GM10847 (cell line): ENCODE results near the gene RGL3.

Experiments used
- POLR2A ChIP-seq: IDR thresholded peaks from 2 replicates; pipeline ENCODE4 v1.6.1; 2011; ENCODE audit not compliant: insufficient read length; ENCODE audit errors: extremely low read depth

RGL3 gene, protein sequence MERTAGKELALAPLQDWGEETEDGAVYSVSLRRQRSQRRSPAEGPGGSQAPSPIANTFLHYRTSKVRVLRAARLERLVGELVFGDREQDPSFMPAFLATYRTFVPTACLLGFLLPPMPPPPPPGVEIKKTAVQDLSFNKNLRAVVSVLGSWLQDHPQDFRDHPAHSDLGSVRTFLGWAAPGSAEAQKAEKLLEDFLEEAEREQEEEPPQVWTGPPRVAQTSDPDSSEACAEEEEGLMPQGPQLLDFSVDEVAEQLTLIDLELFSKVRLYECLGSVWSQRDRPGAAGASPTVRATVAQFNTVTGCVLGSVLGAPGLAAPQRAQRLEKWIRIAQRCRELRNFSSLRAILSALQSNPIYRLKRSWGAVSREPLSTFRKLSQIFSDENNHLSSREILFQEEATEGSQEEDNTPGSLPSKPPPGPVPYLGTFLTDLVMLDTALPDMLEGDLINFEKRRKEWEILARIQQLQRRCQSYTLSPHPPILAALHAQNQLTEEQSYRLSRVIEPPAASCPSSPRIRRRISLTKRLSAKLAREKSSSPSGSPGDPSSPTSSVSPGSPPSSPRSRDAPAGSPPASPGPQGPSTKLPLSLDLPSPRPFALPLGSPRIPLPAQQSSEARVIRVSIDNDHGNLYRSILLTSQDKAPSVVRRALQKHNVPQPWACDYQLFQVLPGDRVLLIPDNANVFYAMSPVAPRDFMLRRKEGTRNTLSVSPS

DNA sequence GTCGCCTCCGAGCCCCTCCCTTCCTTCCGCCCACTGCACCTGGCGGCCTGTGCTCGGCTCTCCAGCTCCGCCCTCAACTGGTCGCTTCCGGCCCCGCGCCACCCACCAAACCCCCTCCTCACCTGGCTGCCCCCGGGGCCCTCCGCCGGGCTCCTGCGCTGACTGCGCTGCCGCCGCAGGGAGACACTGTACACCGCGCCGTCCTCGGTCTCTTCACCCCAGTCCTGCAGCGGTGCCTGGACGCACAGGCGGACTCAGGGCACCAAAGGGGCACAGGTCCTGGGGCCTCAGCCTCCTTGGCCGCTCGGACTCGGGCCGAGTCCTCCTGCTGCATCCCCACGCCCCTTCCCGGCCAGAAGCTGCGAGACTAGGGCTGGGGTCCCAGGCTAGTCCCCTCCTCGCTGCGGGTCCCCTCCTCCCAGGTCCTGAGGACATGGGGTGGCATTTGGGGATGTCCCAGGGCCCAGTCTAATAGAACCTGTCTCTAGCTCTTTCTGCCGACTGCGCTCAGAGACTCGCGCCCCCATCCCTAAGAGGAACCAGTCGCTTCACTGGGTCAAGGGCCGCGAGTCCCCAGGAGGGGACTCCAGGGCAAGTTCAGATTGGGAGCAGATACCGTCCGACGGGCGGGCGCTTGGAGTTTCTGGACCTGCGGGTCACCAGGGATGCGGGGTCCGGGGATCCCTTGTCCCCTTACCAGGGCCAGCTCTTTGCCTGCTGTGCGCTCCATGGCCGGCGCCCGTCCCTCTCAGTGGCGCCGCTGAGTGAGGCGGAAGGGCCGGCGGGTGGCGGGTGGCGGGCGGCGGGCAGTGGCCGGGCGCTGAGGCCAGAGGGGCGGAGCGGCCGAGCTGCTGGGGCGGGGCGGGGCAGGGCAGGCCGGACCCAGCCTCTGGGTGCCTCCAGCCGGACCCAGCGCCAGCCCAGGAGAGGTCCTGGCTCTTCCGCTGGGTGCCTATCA lies at the start of gene RGL3:
Gene RGL3 (minus strand): TSS at position 766 of the 958 bp plus-strand sequence. CDS start 36 bp downstream, at position 730.
- no peak for TF ChIP-seq POLR2A

DNA sequence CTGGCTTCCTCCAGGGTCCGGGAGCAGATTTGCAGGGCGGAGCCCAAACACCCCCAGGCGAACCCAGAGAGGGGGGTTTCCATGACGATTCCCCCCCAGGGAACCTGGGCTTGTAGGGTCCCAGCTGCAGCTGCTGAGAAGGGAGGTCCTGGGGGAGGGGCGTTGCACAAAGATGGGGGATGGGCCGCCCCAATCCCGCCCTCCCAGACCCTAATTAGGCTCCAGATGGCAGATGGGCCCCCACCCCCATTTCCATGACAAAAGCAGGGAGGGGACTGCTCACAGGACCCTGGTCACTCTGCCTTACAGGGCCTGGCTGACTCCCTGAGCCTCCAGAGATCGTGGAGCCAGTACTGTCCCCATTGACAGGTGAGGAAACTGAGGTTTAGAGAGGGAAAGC lies 46.5 kb upstream of the RGL3 start:
- no peak for TF ChIP-seq POLR2A

DNA sequence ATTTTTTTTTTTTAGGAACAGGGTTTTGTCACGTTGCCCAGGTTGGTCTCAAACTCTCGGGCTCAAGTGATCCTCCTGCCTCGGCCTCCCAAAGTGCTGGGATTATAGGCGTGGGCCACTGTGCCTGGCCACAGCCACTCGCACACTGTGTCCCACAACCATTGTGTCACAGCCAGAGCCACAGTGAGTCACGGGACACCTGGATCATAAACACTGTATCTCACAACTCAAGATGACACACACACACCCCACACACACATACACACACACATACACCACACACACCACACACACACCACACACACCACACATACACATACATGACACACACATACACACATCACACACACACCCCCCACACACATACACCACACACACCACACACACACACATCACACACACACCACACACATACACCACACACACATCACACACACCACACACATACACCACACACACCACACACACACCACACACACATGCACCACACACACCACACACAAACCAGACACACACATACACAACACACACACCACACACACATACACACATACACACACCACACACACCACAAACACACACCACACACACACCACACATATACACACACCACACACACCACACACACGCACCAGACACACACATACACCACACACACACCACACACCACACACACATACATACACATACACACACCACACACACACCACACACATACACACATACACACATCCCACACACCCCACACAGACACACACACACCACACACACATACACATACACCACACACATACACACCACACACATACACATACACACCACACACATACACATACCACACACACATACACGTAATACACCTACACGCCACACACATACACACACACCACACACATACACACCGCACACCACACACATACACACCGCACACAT lies 45.5 kb upstream of the RGL3 start:
- TF ChIP-seq POLR2A, result no peak

DNA sequence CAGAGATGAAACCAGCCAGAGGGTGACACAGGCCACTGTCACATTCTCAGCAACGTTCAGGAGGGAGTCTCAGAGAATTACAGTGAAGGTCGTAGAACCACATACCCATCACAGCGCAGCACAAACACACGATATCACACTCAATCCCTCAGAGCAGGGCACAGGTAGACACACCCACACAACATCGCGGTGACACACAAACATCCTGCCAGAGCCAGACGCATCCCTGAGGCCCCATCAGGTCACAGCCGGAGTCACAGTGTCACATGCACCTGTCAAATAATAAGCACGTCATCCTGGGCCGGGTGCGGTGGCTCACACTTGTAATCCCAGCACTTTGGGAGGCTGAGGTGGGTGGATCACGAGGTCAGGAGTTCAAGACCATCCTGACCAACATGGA lies 44.3 kb upstream of the RGL3 start:
- TF ChIP-seq POLR2A, result no peak

DNA sequence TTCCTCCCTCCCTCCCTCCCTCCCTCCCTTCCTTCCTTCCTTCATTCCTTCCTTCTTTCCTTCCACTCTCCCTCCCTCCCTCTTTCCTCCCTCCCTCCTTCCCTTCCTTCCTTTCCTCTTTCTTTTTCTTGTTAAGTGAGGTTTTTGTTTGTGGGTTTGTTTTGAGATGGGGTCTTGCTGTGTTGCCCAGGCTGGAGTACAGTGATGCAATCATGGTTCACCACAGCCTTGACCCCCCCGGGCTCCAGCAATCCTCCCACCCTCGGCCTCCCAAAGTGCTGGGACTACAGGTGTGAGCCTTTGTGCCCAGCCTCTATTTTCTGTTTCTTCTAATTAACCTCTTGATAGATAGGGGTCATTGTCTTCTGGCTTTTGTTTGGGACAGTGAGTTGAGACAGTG lies 42.3 kb upstream of the RGL3 start:
- no peak for TF ChIP-seq POLR2A

- no peak for TF ChIP-seq POLR2A
Measured at GRCh38 chr19:11460207-11460606, 41.1 kb upstream of the RGL3 start.

DNA sequence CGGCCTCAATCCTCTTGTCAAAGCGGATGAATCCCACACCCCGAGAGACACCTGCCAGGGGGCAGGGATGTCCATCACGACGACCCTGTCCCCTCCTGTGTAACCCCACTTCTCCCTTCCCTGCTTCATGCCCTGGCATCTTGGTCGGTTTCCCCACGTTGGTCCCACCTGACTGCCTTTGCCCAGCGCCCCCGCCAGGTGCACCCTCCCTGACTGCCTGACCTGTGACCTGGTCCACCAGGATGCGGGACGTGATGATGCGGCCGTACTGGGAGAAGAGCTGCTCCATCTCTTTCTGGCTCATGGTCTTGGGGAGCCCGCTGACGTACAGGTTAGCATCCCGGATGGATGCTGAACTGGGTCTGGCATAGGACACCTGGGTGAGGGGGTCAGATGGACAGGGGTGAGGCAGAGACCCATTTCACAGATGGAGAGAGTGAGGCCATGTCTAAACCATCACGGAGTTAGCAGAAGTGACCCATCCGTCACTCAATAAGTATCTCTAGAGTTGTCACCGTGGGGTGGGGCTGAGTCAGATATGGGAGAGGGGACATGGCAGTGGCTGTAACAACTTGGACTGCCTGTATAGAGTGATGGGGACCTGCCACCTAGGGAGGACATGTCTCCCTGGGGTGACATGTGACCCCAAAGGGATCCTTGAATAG lies 39.3 kb upstream of the RGL3 start:
- TF ChIP-seq POLR2A, result no peak

- no peak for TF ChIP-seq POLR2A
Measured at GRCh38 chr19:11457831-11458230, 38.7 kb upstream of the RGL3 start.

- no peak for TF ChIP-seq POLR2A
Measured at GRCh38 chr19:11457115-11457514, 38.0 kb upstream of the RGL3 start.

DNA sequence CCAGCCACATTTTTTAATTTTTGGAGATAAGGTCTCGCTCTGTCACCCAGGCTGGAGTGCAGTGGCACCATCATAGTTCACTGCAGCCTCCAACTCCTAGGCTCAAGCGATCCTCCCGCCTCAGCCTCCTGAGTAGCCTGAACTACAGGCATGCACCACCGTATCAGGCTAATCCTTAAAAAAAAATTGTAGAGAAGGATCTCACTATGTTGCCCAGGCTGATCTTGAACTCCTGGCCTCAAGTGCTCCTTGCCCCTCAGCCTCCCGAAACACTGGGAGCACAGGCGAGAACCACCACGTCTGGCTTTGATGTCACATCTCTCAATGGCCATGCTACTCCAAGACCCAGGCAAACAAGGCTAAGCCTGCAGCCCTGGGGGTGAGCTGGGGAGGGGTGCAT lies 37.5 kb upstream of the RGL3 start:
- no peak for TF ChIP-seq POLR2A

GRCh38 chr19:11453468-11454341 lies 34.6 kb upstream of the RGL3 start:
- TF ChIP-seq POLR2A, result no peak

GRCh38 chr19:11452620-11453310 lies 33.7 kb upstream of the RGL3 start:
- TF ChIP-seq POLR2A, result no peak
